Measurements from ENCODE around the gene ZNF507.
A peak's percentile ranks its signal among the peaks of the same experiment; 100 is the strongest.

- TF ChIP-seq CTCF (conservative IDR thresholded peaks at IDR 0.05; ENCODE audit: low read length) (peak; percentile 55), EZH2phosphoT487 (IDR thresholded peaks at IDR 0.05; ENCODE audit: borderline replicate concordance, low read depth, low read length) (no peak)
Measured at GRCh38 chr19:32318884-32319520, 26.4 kb upstream of the ZNF507 start.

Data from OCI-LY7 (cell line).